K562 (cell line): ENCODE results near the gene PA2G4. TPM values are rescaled to one million over a fixed set of nuclear protein-coding genes. Genes with fewer than 3 reads are reported as not detected.

Experiments
- ETS2 ChIP-seq: IDR thresholded peaks from 2 replicates; pipeline ENCODE4 v1.6.1; 2016; ENCODE audit warnings: borderline replicate concordance, missing genetic modification characterization, mild to moderate bottlenecking, moderate library complexity, missing compliant biosample characterization; ENCODE audit not compliant: poor library complexity, severe bottlenecking
- HDAC1 ChIP-seq, 2 experiments: fragments of 450-650 bp; IDR thresholded peaks; 2 replicates each; pipeline ENCODE4 v1.6.1; 2016 to 2017; ENCODE audit warnings: inconsistent platforms in 1 of 2, mild to moderate bottlenecking in 1 of 2, moderate library complexity in 1 of 2
- HLTF ChIP-seq: fragments of 450-650 bp; IDR thresholded peaks from 2 replicates; pipeline ENCODE4 v1.6.1; 2016
- HMG20B ChIP-seq: fragments of 250-450 bp; sonication (Bioruptor Pico); IDR thresholded peaks from 2 replicates; pipeline ENCODE4 v1.5.0; 2021; ENCODE audit warnings: mild to moderate bottlenecking
- HMGN3 ChIP-seq: IDR thresholded peaks from 2 replicates; pipeline ENCODE4 v1.6.1; 2011; ENCODE audit warnings: borderline replicate concordance, low read depth, mild to moderate bottlenecking, mixed read lengths, low read length; ENCODE audit not compliant: insufficient read length; ENCODE audit errors: extremely low read depth
- MLLT1 ChIP-seq, 2 experiments: fragments of 450-650 bp; IDR thresholded peaks; 2 replicates each; pipeline ENCODE4 v1.6.1; 2016
- NR2C2 ChIP-seq, 2 experiments: fragments of 200-800 bp in 1 of 2; sonication (Bioruptor generic) in 1 of 2; sonication (generic) in 1 of 2; formaldehyde crosslinking in 1 of 2; IDR thresholded peaks; 2 replicates each; pipeline versions ENCODE4 v1.6.1 to v1.8.0; 2016 to 2022; ENCODE audit warnings: mild to moderate bottlenecking in 1 of 2, missing compliant biosample characterization in 1 of 2, missing genetic modification characterization in 1 of 2, missing genetic modification reagents in 1 of 2
- POLR2A ChIP-seq: fragments of 450-650 bp; conservative IDR thresholded peaks from 2 replicates; pipeline ENCODE4 v1.6.1; 2016
- POLR2AphosphoS5 ChIP-seq: IDR thresholded peaks from 2 replicates; pipeline ENCODE4 v1.6.1; 2011; ENCODE audit warnings: mild to moderate bottlenecking, low read depth, low read length, moderate library complexity; ENCODE audit not compliant: control insufficient read depth, insufficient read depth
- PTBP1 ChIP-seq: fragments of 200-400 bp; formaldehyde crosslinking; IDR thresholded peaks from 2 replicates; pipeline ENCODE4 v1.6.1; 2017; ENCODE audit warnings: low read depth, low read length
- PTRF ChIP-seq: fragments of 450-650 bp; IDR thresholded peaks from 2 replicates; pipeline ENCODE4 v1.6.1; 2016; ENCODE audit warnings: mild to moderate bottlenecking, missing genetic modification characterization, missing compliant biosample characterization
- RB1 ChIP-seq: fragments of 450-650 bp; IDR thresholded peaks from 2 replicates; pipeline ENCODE4 v1.6.1; 2017; ENCODE audit warnings: low read depth, mild to moderate bottlenecking
- SPI1 ChIP-seq: IDR thresholded peaks from 2 replicates; pipeline ENCODE4 v1.6.1; 2011; ENCODE audit warnings: low read depth, low read length, control low read depth, borderline replicate concordance
- SRSF9 ChIP-seq: fragments of 200-400 bp; formaldehyde crosslinking; IDR thresholded peaks from 2 replicates; pipeline ENCODE4 v1.6.1; 2017; ENCODE audit warnings: low read depth, low read length, borderline replicate concordance
- TSC22D4 ChIP-seq: fragments of 450-650 bp; IDR thresholded peaks from 2 replicates; pipeline ENCODE4 v1.6.1; 2016; ENCODE audit warnings: missing genetic modification characterization, missing biosample characterization, control low read depth
- ZFX ChIP-seq: sonication (generic); formaldehyde crosslinking; IDR thresholded peaks from 2 replicates; pipeline ENCODE4 v1.8.0; 2022; ENCODE audit warnings: mild to moderate bottlenecking, missing genetic modification reagents, moderate library complexity
- ZNF282 ChIP-seq: sonication (generic); formaldehyde crosslinking; IDR thresholded peaks from 2 replicates; pipeline ENCODE4 v1.8.1; 2023; ENCODE audit warnings: missing genetic modification reagents
- ZNF408 ChIP-seq: fragments of 250-450 bp; sonication (Bioruptor Pico); IDR thresholded peaks from 2 replicates; pipeline ENCODE4 v1.4.0; 2020; ENCODE audit warnings: low read depth, mild to moderate bottlenecking, moderate library complexity
- ZNF76 ChIP-seq: fragments of 250-450 bp; sonication (Bioruptor Pico); IDR thresholded peaks from 2 replicates; pipeline ENCODE4 v1.4.0; 2020; ENCODE audit warnings: mild to moderate bottlenecking, moderate library complexity, borderline replicate concordance
- ZNF764 ChIP-seq: fragments of 250-450 bp; sonication (Bioruptor Pico); IDR thresholded peaks from 2 replicates; pipeline ENCODE4 v1.4.0; 2020; ENCODE audit warnings: low read depth, mild to moderate bottlenecking, moderate library complexity
- polyA plus RNA-seq, 8 experiments: library from polyadenylated mRNA; depleted of rRNA in 4 of 8; stranded (reverse) in 5 of 8; unstranded in 3 of 8; fragments of >200 nt; fragmentation: Nextera tagmentation in 2 of 8; fragmentation: Illumina TruSeq in 1 of 8; extraction: Ambion mirVana in 2 of 8; extraction: Trizol in 1 of 8; gene quantifications; 2 replicates each; pipeline versions ENCODE4 v1.2.1 to v1.2.3, GENCODE V29; 2011 to 2014; ENCODE audit warnings: inconsistent platforms in 1 of 8, missing spikeins in 1 of 8
- total RNA-seq, 7 experiments: library from RNA; depleted of rRNA in 6 of 7; stranded (reverse); fragments of >200 nt in 6 of 7; fragmentation: Illumina TruSeq in 2 of 7; extraction: Trizol in 2 of 7; gene quantifications; 2 replicates each; pipeline versions ENCODE4 v1.2.1 to v1.2.3, GENCODE V29; 2011 to 2021; ENCODE audit warnings: low replicate concordance in 1 of 7
- TF ChIP-seq, protein P1 (sequence below): fragments of 450-650 bp; IDR thresholded peaks from 2 replicates; pipeline ENCODE4 v1.7.1; 2018; ENCODE audit warnings: mild to moderate bottlenecking, low read depth; ENCODE audit not compliant: partially characterized antibody
- TF ChIP-seq, protein P2 (sequence below): sonication (generic); formaldehyde crosslinking; IDR thresholded peaks from 2 replicates; pipeline ENCODE4 v1.8.1; 2023; ENCODE audit warnings: mild to moderate bottlenecking, missing genetic modification reagents, moderate library complexity

PA2G4 gene
- total and polyA plus RNA-seq, 9 of the 15 experiments (the other 6 are each of a cell fraction or from before 2014, with no cell fraction given) = 230 to 925 (median 638) TPM

- TF ChIP-seq, protein P1, sequence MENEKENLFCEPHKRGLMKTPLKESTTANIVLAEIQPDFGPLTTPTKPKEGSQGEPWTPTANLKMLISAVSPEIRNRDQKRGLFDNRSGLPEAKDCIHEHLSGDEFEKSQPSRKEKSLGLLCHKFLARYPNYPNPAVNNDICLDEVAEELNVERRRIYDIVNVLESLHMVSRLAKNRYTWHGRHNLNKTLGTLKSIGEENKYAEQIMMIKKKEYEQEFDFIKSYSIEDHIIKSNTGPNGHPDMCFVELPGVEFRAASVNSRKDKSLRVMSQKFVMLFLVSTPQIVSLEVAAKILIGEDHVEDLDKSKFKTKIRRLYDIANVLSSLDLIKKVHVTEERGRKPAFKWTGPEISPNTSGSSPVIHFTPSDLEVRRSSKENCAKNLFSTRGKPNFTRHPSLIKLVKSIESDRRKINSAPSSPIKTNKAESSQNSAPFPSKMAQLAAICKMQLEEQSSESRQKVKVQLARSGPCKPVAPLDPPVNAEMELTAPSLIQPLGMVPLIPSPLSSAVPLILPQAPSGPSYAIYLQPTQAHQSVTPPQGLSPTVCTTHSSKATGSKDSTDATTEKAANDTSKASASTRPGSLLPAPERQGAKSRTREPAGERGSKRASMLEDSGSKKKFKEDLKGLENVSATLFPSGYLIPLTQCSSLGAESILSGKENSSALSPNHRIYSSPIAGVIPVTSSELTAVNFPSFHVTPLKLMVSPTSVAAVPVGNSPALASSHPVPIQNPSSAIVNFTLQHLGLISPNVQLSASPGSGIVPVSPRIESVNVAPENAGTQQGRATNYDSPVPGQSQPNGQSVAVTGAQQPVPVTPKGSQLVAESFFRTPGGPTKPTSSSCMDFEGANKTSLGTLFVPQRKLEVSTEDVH = no peak
- no peak for TF ChIP-seq POLR2A
- no peak for TF ChIP-seq ZNF282 (CRISPR knock-in tag)
- no peak for TF ChIP-seq TSC22D4 (tag)
- no peak for TF ChIP-seq HDAC1 (IDR thresholded peaks at IDR 0.05)
- TF ChIP-seq, protein P2, sequence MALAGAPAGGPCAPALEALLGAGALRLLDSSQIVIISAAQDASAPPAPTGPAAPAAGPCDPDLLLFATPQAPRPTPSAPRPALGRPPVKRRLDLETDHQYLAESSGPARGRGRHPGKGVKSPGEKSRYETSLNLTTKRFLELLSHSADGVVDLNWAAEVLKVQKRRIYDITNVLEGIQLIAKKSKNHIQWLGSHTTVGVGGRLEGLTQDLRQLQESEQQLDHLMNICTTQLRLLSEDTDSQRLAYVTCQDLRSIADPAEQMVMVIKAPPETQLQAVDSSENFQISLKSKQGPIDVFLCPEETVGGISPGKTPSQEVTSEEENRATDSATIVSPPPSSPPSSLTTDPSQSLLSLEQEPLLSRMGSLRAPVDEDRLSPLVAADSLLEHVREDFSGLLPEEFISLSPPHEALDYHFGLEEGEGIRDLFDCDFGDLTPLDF (CRISPR knock-in tag) = 0 out of 2 replicates have a peak, but pooled peaks have one; percentile 1
- TF ChIP-seq RB1 = no peak
- no peak for TF ChIP-seq NR2C2 (CRISPR knock-in tag; IDR thresholded peaks at IDR 0.05)
- TF ChIP-seq NR2C2 (tag; IDR thresholded peaks at IDR 0.05) = peak; percentile 13; the same call in 1 of the 2 replicates
- TF ChIP-seq ZNF408 = no peak
- peak; percentile 43; the same call in 1 of the 2 replicates for TF ChIP-seq SPI1
- TF ChIP-seq ZFX (CRISPR knock-in tag) = no peak
- no peak for TF ChIP-seq ZNF76
- TF ChIP-seq PTRF (tag) = no peak
- no peak for TF ChIP-seq ETS2 (tag)
- no peak for TF ChIP-seq ZNF764 (CRISPR knock-in tag)
- no peak for TF ChIP-seq HLTF
- no peak for TF ChIP-seq HMGN3
- TF ChIP-seq PTBP1 = peak; percentile 70; the same call in 1 of the 2 replicates
- peak in 1 of 2 experiments; percentile 49; a peak in 2 of 4 replicates for TF ChIP-seq MLLT1 (IDR thresholded peaks at IDR 0.05)
- peak; percentile 27; the same call in 1 of the 2 replicates for TF ChIP-seq POLR2AphosphoS5
- TF ChIP-seq SRSF9 = no peak
- TF ChIP-seq HMG20B = no peak
Observed at GRCh38 chr12:56158926-56159461, 54.6 kb downstream of the PA2G4 start (continued).
